Glutamatergic neuron (in vitro differentiated cells): ENCODE data around the gene BOLA2B. TPM values are rescaled to one million over a fixed set of nuclear protein-coding genes. Genes with fewer than 3 reads are reported as not detected.
"Not testable (repeated sequence)": the region's sequence is repeated elsewhere in the genome, so short reads cannot be mapped to it uniquely, and the experiment has no call there.

Source experiments
- DNase-seq: peaks from one replicate; pipeline ENCODE4 v3.0.0; 2022
- H3K27ac Mint-ChIP-seq: one replicate; pipeline ENCODE4 v1.8.0; 2020; ENCODE audit warnings: mild to moderate bottlenecking, mixed read lengths, inconsistent platforms; ENCODE audit not compliant: unreplicated experiment
- H3K27me3 Mint-ChIP-seq: one replicate; pipeline ENCODE4 v1.8.0; 2020; ENCODE audit warnings: mild to moderate bottlenecking, moderate library complexity, mixed read lengths, inconsistent platforms; ENCODE audit not compliant: unreplicated experiment
- H3K36me3 Mint-ChIP-seq: one replicate; pipeline ENCODE4 v1.8.0; 2020; ENCODE audit warnings: mild to moderate bottlenecking, mixed read lengths, inconsistent platforms; ENCODE audit not compliant: unreplicated experiment
- H3K4me1 Mint-ChIP-seq: one replicate; pipeline ENCODE4 v1.8.0; 2020; ENCODE audit warnings: mild to moderate bottlenecking, low read depth, mixed read lengths, inconsistent platforms; ENCODE audit not compliant: unreplicated experiment
- H3K4me3 Mint-ChIP-seq: one replicate; pipeline ENCODE4 v1.8.0; 2020; ENCODE audit warnings: mild to moderate bottlenecking, mixed read lengths, inconsistent platforms; ENCODE audit not compliant: unreplicated experiment
- H3K9me3 Mint-ChIP-seq: one replicate; pipeline ENCODE4 v1.8.0; 2020; ENCODE audit warnings: mild to moderate bottlenecking, moderate library complexity, mixed read lengths, inconsistent platforms; ENCODE audit not compliant: unreplicated experiment
- CTCF ChIP-seq: fragments of 200-600 bp; sonication (generic); IDR thresholded peaks from one replicate; pipeline ENCODE4 v1.5.0; 2021; ENCODE audit not compliant: partially characterized antibody, unreplicated experiment
- total RNA-seq: library from RNA; stranded (reverse); fragmentation: NEBNext Ultra II Directional; extraction: Animal tissue kit (Norgen Biotek cat#: 25700); gene quantifications from one replicate; pipeline ENCODE4 v1.2.1, GENCODE V29; 2021; ENCODE audit not compliant: unreplicated experiment

Gene BOLA2B
- total RNA-seq, 1 donor from 2014 or later = 74.6 TPM

DNA sequence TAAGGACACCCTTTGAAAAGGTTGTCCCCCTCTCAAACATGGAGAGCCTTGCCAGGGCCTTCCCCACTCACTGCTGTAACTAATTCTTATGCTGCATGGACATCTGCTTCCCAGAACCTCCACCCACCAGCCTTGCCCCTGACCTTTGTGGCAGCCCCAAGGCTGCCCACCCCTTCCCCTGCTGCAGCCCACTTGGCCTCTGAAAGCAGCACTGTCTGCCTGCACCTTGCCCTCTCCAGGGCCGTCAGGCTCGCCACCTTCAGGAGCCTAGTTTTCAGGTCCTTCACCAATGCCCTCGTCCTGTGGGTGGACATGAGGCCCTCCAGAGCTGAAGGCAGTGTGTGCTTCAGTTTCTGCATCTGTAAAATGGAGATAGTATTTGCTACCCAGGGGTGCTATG is 12.7 kb downstream of the BOLA2B start:
- TF ChIP-seq CTCF = no peak
- H3K27me3 Mint-ChIP-seq = peaks cover 4% of the 10 kb centered on the region
- H3K9me3 Mint-ChIP-seq = peaks cover 4% of the 10 kb centered on the region
- H3K4me3 Mint-ChIP-seq = no peak overlapping the region
- H3K4me1 Mint-ChIP-seq = no peaks in the 10 kb centered on the region
- H3K36me3 Mint-ChIP-seq = no peaks in the 10 kb centered on the region
- DNase-seq = no peak
- no peak overlapping the region for H3K27ac Mint-ChIP-seq

GRCh38 chr16:30179931-30180330 is 13.5 kb downstream of the BOLA2B start:
- H3K4me1 Mint-ChIP-seq = no peaks in the 10 kb centered on the region
- no peak overlapping the region for H3K27ac Mint-ChIP-seq
- no peak for DNase-seq
- no peak overlapping the region for H3K4me3 Mint-ChIP-seq
- peaks cover 4% of the 10 kb centered on the region for H3K9me3 Mint-ChIP-seq
- no peak for TF ChIP-seq CTCF
- peaks cover 4% of the 10 kb centered on the region for H3K27me3 Mint-ChIP-seq
- H3K36me3 Mint-ChIP-seq = no peaks in the 10 kb centered on the region

- Mint-ChIP-seq H3K27me3 (peaks cover 2% of the 10 kb centered on the region), H3K4me3 (no peak overlapping the region), H3K9me3 (peaks cover 4% of the 10 kb centered on the region), H3K27ac (no peak overlapping the region), H3K36me3 (no peaks in the 10 kb centered on the region), H3K4me1 (no peaks in the 10 kb centered on the region)
- no peak for DNase-seq
- no peak for TF ChIP-seq CTCF
Measured at GRCh38 chr16:30179195-30179594, 14.3 kb downstream of the BOLA2B start.

GRCh38 chr16:30176876-30177275 is 16.6 kb downstream of the BOLA2B start:
- not testable (repeated sequence) for H3K36me3 Mint-ChIP-seq, H3K27me3 Mint-ChIP-seq, H3K4me1 Mint-ChIP-seq, H3K9me3 Mint-ChIP-seq, DNase-seq, H3K4me3 Mint-ChIP-seq, H3K27ac Mint-ChIP-seq

GRCh38 chr16:30173054-30173453 is 20.4 kb downstream of the BOLA2B start:
- Mint-ChIP-seq H3K4me3 (no peak overlapping the region), H3K36me3 (peaks cover 4% of the 10 kb centered on the region), H3K27me3 (peaks cover 3% of the 10 kb centered on the region), H3K4me1 (peaks cover 1% of the 10 kb centered on the region), H3K9me3 (peaks cover 4% of the 10 kb centered on the region), H3K27ac (no peak overlapping the region)
- no peak for TF ChIP-seq CTCF
- no peak for DNase-seq

DNA sequence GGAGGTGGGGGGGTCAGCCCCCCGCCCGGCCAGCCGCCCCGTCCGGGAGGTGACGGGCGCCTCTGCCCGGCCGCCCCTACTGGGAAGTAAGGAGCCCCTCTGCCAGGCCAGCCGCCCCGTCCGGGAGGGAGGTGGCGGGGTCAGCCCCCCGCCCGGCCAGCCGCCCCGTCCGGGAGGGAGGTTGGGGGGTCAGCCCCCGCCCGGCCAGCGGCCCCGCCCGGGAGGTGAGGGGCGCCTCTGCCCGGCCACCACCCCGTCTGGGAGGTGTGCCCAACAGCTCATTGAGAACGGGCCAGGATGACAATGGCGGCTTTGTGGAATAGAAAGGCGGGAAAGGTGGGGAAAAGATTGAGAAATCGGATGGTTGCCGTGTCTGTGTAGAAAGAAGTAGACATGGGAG is 23.3 kb downstream of the BOLA2B start:
- not testable (repeated sequence) for H3K27ac Mint-ChIP-seq, H3K4me1 Mint-ChIP-seq, H3K4me3 Mint-ChIP-seq, H3K9me3 Mint-ChIP-seq, DNase-seq, H3K36me3 Mint-ChIP-seq, H3K27me3 Mint-ChIP-seq

GRCh38 chr16:30169416-30169815 is 24.1 kb downstream of the BOLA2B start:
- H3K36me3 Mint-ChIP-seq, DNase-seq, H3K27me3 Mint-ChIP-seq, H3K4me3 Mint-ChIP-seq, H3K27ac Mint-ChIP-seq, H3K4me1 Mint-ChIP-seq, H3K9me3 Mint-ChIP-seq: not testable (repeated sequence)

DNA sequence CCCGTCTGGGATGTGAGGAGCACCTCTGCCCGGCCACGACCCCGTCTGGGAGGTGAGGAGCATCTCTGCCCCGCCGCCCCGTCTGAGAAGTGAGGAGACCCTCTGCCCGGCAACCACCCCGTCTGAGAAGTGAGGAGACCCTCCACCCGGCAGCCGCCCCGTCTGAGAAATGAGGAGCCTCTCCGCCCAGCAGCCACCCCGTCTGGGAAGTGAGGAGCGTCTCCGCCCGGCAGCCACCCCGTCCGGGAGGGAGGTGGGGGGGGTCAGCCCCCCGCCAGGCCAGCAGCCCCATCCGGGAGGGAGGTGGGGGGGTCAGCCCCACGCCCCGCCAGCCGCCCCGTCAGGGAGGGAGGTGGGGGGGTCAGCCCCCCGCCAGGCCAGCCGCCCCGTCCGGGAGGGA is 24.7 kb downstream of the BOLA2B start:
- not testable (repeated sequence) for H3K27me3 Mint-ChIP-seq, H3K9me3 Mint-ChIP-seq, H3K36me3 Mint-ChIP-seq, DNase-seq, H3K4me3 Mint-ChIP-seq, H3K27ac Mint-ChIP-seq, H3K4me1 Mint-ChIP-seq
